Measurements from ENCODE around the gene NKG7.
"Not testable (repeated sequence)": the region's sequence is repeated elsewhere in the genome, so short reads cannot be mapped to it uniquely, and the experiment has no call there.

NKG7 gene

GRCh38 chr19:51372649-51373504 is at the start of gene NKG7:
Gene NKG7 (minus strand): TSS chr19:51372654. CDS start chr19:51372535, 119 bp downstream.
- no peak for DNase-seq

DNA sequence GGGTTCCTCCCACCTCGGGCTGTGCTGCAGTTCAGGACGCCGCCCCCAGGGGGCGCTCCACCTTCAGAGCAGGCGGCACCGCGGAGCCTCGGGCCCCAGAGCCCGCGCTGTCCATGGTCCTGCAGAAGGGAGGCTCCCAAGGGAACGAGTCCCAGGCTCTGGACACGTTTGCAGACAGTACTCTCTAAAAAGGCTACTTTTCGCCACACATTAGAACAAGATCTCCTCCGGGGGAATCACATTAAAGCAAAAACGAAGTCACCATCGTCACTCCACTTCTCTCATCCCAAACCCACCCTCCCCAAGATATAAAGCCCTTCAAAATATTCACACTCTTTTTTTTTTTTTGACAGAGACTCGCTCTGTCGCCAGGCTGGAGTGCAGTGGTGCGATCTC is 49.6 kb upstream of the NKG7 start:
- DNase-seq = peak; percentile 87

DNA sequence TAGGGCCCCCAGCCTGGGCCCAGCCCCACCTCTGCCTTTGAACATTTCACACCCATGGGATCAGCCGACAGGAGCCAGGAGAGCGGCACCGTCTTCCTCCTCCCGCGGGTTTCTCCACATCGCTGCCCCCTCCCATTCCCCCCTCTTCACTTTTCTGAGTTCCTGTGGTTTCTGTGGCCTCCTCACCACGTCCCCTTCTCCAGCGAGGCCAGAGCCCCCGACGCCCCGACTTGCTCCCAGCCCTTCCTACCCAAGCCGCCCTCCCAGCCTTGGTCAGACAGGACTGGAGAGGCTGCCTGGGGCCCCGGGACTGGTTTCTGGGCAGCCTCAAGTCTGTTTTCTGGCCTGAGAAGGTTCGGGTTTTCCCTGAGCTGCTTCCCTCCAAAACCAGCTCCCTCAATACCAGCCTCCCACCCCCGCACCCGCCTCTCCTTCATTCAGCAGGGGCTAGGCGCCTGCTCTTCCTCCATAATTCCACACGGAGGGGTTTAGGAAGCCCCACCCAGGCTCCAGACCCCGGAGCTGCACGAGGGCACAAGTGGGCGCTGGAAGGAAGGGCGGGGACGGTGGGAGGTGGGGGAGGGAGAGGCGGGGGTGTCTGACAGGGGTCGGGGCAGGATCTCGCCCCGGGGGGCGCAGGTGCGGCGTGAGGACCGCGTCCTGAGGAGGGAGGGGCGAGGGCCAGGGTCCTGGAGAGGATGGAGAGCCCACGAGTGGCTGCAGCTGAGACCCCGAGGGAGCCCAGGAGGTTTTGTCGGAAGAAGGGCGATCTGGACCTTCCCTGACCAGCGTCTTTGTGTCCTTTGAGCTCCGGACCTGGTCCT is 49.0 kb upstream of the NKG7 start:
- no peak for DNase-seq

DNA sequence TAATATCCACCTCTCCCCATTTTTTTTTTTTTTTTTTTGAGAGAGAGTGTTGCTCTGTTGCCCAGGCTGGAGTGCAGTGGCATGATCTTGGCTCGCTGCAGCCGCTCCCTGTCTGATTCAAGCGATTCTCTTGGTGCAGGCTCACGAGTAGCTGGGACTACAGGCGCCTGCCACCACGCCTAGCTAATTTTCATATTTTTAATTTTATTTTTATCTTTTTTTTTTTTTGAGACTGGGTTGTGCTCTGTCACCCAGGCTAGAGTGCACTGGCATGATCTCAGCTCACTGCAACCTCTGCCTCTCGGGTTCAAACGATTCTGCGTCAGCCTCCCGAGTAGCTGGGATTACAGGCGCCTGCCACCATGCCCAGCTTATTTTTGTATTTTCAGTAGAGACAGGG is 48.1 kb upstream of the NKG7 start:
- DNase-seq = not testable (repeated sequence)

DNA sequence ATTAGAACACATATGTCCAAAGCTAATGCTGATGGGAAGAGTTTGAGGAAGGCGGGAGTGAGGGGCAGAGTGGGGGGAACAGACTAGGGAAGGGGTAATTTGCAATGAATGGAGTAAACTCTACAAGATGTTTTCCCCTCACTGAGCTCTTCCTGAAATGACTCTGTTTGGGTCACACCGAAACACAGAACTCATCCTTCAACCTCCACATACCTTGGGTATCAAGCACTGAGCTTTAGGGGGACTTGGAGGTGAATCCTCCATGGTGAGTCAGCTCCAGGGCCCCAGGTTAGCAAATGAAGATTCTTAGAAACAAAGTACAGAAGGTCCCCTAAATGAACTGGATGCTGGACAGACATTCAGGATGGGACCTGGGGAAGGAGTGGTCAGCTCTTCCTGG is 46.3 kb upstream of the NKG7 start:
- no peak for DNase-seq

- no peak for DNase-seq
Observed at GRCh38 chr19:51417810-51418157, 45.3 kb upstream of the NKG7 start.

DNA sequence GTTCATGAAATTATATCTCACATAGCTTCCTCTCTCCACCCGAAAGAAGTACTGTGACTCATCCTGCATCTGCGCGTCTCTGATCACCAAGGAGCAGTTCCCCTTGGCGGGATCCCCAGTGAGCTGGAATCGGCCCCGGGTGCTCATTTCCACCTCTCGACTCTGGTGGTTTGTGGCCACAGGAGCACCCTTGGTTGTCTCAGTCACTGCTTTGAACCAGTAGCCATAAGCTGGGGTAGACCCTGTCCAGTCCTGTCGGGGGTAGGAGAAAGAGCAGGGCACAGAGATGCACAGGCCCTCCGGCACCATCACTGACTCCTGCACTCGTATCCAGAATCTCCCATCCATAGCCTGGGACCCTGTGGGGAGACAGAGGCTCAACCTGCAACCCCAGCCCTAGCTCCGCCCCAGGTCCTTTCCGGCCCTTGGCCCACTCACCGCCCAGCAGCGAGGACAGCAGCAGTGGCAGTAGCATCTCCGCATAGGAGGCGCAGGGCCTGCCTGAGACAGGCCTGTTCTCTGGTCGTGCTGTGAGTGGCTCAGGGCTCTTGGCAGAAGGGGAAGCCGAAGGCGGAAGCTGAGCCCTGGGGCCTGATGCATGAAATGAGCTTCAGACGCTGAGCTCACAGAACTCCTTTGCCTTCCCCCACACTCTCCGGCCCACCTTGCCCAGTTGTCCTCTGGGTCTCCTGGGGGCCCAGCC is 44.8 kb upstream of the NKG7 start, which contains the start of gene SIGLEC10:
TSS of gene SIGLEC10 (minus strand) at position 536 of the 703 bp plus-strand sequence. CDS start at position 475, 61 bp downstream.
- peak; percentile 89 for DNase-seq

- DNase-seq = not testable (repeated sequence)
Observed at GRCh38 chr19:51416422-51416821, 44.0 kb upstream of the NKG7 start.

GRCh38 chr19:51415187-51415586 is 42.7 kb upstream of the NKG7 start:
- DNase-seq = no peak

DNA sequence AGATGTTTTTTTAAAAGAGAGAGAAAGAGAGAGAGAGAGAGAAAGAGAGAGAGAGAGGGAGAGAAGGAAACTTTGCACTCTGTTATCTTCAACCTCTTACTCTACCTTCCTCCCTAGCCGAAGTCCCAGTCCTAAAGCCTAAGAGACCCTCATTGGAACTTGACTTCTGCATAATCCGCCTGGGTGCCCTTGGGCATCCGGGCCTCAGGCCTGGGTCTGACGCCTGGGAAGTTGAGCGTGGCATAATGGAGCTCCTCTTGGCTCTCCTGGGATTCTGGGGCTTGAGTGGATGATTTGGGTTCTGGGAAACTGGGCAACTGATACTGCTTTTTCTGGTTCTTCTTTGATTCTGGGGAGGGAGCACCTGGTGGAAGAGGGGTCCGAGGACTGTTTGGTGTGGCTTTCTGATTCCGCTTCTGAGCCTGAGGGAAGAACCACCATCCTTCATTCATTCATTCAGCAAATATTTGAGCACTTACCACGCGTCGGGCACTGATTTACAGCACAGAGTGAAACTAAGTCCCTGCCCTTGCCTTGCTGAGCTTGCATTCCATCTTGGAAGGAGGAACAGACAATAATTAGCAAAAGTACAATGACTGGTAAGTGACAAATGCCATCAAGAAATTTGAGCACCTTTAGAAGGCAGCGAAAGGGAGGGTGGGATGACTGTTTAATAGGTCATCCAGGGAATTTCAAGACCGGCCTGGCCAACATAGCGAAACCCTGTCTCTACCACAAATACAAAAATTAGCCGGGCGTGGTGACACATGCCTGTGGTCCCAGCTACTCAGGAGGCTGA is 38.7 kb upstream of the NKG7 start:
- no peak for DNase-seq

DNA sequence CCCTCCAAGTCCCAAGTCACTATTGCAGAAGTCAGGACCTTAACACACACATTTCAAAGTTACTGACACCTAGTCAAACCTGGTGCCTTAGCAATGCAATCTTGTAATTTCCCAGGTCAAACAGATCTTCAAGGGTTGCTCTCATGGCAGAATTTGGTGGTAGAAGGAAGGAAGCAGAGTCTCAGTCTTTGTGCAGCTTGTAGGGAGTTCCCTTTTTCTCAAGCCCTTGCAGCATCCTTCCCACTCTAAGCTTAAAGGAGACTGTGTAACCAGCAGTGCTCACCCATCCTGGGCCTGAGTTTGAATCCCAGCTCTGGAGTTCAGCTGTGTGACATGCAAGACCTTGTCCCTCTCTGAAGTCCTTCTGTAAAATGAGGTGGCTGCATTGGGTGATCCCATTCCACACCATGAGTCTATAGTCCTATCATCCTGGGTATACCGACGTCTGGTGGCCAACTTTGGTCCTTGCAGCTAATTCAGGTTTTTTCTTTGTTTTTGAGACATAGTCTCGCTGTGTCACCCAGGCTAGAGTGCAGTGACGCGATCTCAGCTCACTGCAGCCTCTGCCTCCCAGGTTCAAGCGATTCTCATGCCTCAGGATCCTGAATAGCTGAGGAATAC is 35.2 kb upstream of the NKG7 start:
- peak; percentile 96 for DNase-seq

DNA sequence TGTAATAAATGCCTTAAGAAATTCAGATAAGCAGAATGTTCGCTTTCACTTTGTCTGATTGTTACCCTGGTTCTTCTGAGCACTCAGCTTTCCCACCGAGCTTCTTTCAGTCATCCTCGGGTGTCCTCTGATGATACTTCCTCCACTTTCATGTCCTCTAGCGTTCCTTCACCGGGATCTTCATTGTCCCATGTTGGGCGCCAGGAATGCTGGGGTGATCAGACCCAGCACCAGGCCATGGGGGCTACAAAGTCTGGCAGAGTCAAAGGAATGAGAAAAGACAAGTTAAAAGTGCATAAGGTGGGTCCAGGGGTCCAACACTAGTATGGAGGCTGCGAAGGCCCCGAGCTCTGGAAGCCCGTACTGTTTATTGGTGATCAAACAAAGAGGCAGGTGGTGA is 29.7 kb upstream of the NKG7 start:
- DNase-seq = no peak

GRCh38 chr19:51399936-51400335 is 27.5 kb upstream of the NKG7 start:
- not testable (repeated sequence) for DNase-seq

GRCh38 chr19:51399231-51399630 is 26.8 kb upstream of the NKG7 start:
- DNase-seq = no peak

GRCh38 chr19:51398096-51398704 is 25.7 kb upstream of the NKG7 start:
- peak; percentile 62 for DNase-seq

DNA sequence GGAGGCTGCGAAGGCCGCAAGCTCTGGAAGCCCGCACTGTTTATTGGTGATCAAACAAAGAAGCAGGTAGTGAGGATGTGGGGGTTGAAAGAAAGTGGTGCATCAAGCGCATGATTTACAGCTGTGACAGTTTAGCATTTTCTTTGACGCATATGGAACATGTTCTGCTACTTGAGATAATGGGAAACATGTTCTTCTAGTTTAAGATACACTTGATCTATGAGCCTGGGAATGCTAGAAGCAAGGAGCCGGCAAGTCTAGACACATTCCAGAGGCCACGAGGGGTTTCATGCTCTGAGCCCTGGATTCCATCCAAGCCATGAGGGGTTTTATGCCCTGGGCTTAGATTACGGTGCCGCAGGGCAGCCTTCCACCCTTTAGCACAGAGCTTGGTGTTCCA is 25.0 kb upstream of the NKG7 start:
- not testable (repeated sequence) for DNase-seq

DNA sequence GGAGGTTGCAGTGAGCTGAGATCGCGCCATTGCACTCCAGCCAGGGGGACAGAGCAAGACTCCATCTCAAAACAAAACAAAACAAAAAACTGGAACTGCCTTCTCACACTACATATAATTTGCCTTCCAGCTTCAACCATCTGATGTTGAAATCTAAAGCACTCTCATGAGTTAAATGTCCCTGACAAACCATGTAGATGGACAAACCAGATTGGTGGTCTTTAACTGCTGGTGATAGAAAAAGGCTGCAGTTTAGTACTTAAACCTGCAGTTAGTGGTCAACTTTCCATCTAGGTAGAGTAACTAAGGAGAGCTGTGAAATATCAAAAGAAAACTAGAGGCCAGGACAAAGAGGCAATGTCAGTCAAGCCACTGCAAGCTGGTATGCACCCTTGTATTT is 23.7 kb upstream of the NKG7 start:
- DNase-seq = no peak

- peak; percentile 100 for DNase-seq
Observed at GRCh38 chr19:51394050-51394836, 21.8 kb upstream of the NKG7 start.

DNA sequence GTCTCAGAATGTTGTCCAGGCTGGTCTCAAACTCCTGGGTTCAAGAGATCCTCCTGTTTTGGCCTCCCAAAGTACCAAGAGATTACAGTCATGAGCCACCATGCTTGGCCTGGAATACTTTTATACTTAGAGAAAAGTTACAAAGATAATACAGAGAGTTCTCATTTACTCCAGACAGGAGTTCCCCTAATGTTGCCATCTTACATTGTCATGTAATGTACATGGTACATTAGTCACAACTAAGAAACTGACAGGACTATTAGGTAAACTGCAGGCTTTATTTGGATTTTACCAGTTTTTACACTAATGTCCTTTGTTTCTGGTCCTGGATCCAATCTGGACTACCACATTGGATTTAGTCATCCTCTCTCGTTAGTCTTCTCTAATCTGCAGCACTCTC is 20.2 kb upstream of the NKG7 start:
- peak; percentile 78 for DNase-seq

GRCh38 chr19:51391073-51391611 is 18.7 kb upstream of the NKG7 start:
- DNase-seq = no peak
